Cardiac muscle cell (in vitro differentiated cells and primary cell): ENCODE results near the gene CDX2. TPM values are rescaled to one million over a fixed set of nuclear protein-coding genes. Genes with fewer than 3 reads are reported as not detected.

ENCODE experiments used
- DNase-seq, 2 donors: peaks; one replicate each; pipeline versions ENCODE4 v3.0.0 to v3.0.0-alpha.2; 2010 to 2017; ENCODE audit warnings: low read depth in 1 of 2, low spot score in 1 of 2
- H3K27ac ChIP-seq: fragments of 200-600 bp; sonication (generic); 2 replicates; pipeline ENCODE4 v1.5.1; 2016
- H3K27me3 ChIP-seq: fragments of 200-600 bp; sonication (generic); 2 replicates; pipeline ENCODE4 v1.6.0; 2016; ENCODE audit warnings: control low read depth
- H3K36me3 ChIP-seq: fragments of 200-600 bp; sonication (generic); 2 replicates; pipeline ENCODE4 v1.5.1; 2016; ENCODE audit warnings: control low read depth
- H3K4me1 ChIP-seq: fragments of 200-600 bp; sonication (generic); 2 replicates; pipeline ENCODE4 v1.8.1; 2017; ENCODE audit warnings: low read depth, mild to moderate bottlenecking, mixed run types
- H3K4me3 ChIP-seq: fragments of 200-600 bp; sonication (generic); 2 replicates; pipeline ENCODE4 v1.5.1; 2016; ENCODE audit warnings: mild to moderate bottlenecking
- H3K9me3 ChIP-seq: fragments of 200-600 bp; sonication (generic); 2 replicates; pipeline ENCODE4 v1.5.1; 2017; ENCODE audit warnings: low read depth, mild to moderate bottlenecking, control low read depth
- CTCF ChIP-seq: IDR thresholded peaks from 2 replicates; pipeline ENCODE4 v1.5.1; 2012; ENCODE audit warnings: low read depth, mild to moderate bottlenecking, low read length
- polyA plus RNA-seq: library from polyadenylated mRNA; unstranded; fragments of >200 nt; fragmentation: Nextera tagmentation; extraction: Ambion mirVana; gene quantifications from 2 replicates; pipeline ENCODE4 v1.2.1, GENCODE V29; 2016
- total RNA-seq: library from RNA; depleted of rRNA; stranded (reverse); fragments of >200 nt; gene quantifications from 2 replicates; pipeline ENCODE4 v1.2.3, GENCODE V29; 2016

Gene CDX2
- total and polyA plus RNA-seq, 2 experiments from 2014 or later: not detected

- Histone ChIP-seq H3K36me3 (no peaks in the 10 kb centered on the region), H3K9me3 (no peaks in the 10 kb centered on the region), H3K27me3 (peaks cover 100% of the 10 kb centered on the region), H3K4me3 (peak overlapping the region; percentile 34), H3K27ac (no peak overlapping the region), H3K4me1 (peaks cover 9% of the 10 kb centered on the region)
- TF ChIP-seq CTCF: no peak
- no peak for DNase-seq
Measured at GRCh38 chr13:27919659-27919933, 49.5 kb downstream of the CDX2 start.

GRCh38 chr13:27918918-27919658, 50.0 kb downstream of the CDX2 start:
- DNase-seq: no peak
- Histone ChIP-seq H3K4me1 (peaks cover 9% of the 10 kb centered on the region), H3K27ac (no peak overlapping the region), H3K9me3 (no peaks in the 10 kb centered on the region), H3K4me3 (no peak overlapping the region), H3K36me3 (no peaks in the 10 kb centered on the region), H3K27me3 (peaks cover 100% of the 10 kb centered on the region)
- no peak for TF ChIP-seq CTCF

GRCh38 chr13:27918041-27918917, 50.8 kb downstream of the CDX2 start:
- Histone ChIP-seq H3K27me3 (peaks cover 100% of the 10 kb centered on the region), H3K4me3 (no peak overlapping the region), H3K9me3 (no peaks in the 10 kb centered on the region), H3K36me3 (no peaks in the 10 kb centered on the region), H3K27ac (no peak overlapping the region), H3K4me1 (peaks cover 9% of the 10 kb centered on the region)
- DNase-seq: no peak
- TF ChIP-seq CTCF: no peak

GRCh38 chr13:27917121-27917947, 51.8 kb downstream of the CDX2 start:
- DNase-seq: no peak
- H3K36me3 ChIP-seq: no peaks in the 10 kb centered on the region
- no peaks in the 10 kb centered on the region for H3K9me3 ChIP-seq
- peaks cover 9% of the 10 kb centered on the region for H3K4me1 ChIP-seq
- no peak overlapping the region for H3K4me3 ChIP-seq
- peaks cover 100% of the 10 kb centered on the region for H3K27me3 ChIP-seq
- TF ChIP-seq CTCF: no peak
- H3K27ac ChIP-seq: no peak overlapping the region
